GM13976 (cell line): Measurements from ENCODE around the gene MPZL1.
"Not testable (repeated sequence)": the region's sequence is repeated elsewhere in the genome, so short reads cannot be mapped to it uniquely, and the experiment has no call there.

ENCODE experiments used
- DNase-seq: peaks from one replicate; pipeline ENCODE4 v3.0.0; 2012; ENCODE audit warnings: low spot score
- in situ Hi-C: fragments of 300-500 bp; cut with MboI; formaldehyde crosslinking; loops from one replicate; pipeline ENCODE4 v1.12.0; 2022; ENCODE audit warnings: low sequenced_read_pairs, mixed read lengths, inconsistent platforms; ENCODE audit not compliant: unreplicated experiment
- TF ChIP-seq, protein P1 (sequence below): IDR thresholded peaks from 2 replicates; pipeline ENCODE4 v1.5.1; 2012; ENCODE audit warnings: borderline replicate concordance, mild to moderate bottlenecking; ENCODE audit not compliant: insufficient read depth; ENCODE audit errors: extremely low read depth, missing control alignments, control extremely low read depth

Gene MPZL1

DNA sequence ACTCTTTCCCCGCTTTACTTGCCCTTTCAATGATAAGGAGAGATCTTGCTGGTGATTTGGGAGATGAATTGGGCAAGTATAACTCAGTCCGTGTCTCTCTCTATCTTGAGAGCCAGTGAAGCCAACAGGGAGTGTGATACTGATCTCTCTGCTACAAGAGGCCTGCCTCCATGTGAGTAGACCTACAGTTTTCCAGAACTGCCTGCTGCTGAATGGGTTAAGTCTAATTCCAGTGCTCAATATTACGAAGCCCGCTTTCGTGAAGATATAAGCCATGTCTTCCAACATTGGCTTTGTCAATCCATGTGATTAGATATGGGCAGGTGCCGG is 99.5 kb downstream of the MPZL1 start:
- TF ChIP-seq, protein P1, sequence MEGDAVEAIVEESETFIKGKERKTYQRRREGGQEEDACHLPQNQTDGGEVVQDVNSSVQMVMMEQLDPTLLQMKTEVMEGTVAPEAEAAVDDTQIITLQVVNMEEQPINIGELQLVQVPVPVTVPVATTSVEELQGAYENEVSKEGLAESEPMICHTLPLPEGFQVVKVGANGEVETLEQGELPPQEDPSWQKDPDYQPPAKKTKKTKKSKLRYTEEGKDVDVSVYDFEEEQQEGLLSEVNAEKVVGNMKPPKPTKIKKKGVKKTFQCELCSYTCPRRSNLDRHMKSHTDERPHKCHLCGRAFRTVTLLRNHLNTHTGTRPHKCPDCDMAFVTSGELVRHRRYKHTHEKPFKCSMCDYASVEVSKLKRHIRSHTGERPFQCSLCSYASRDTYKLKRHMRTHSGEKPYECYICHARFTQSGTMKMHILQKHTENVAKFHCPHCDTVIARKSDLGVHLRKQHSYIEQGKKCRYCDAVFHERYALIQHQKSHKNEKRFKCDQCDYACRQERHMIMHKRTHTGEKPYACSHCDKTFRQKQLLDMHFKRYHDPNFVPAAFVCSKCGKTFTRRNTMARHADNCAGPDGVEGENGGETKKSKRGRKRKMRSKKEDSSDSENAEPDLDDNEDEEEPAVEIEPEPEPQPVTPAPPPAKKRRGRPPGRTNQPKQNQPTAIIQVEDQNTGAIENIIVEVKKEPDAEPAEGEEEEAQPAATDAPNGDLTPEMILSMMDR: no peak
- DNase-seq: no peak
- in situ Hi-C loops: no loop called here

DNA sequence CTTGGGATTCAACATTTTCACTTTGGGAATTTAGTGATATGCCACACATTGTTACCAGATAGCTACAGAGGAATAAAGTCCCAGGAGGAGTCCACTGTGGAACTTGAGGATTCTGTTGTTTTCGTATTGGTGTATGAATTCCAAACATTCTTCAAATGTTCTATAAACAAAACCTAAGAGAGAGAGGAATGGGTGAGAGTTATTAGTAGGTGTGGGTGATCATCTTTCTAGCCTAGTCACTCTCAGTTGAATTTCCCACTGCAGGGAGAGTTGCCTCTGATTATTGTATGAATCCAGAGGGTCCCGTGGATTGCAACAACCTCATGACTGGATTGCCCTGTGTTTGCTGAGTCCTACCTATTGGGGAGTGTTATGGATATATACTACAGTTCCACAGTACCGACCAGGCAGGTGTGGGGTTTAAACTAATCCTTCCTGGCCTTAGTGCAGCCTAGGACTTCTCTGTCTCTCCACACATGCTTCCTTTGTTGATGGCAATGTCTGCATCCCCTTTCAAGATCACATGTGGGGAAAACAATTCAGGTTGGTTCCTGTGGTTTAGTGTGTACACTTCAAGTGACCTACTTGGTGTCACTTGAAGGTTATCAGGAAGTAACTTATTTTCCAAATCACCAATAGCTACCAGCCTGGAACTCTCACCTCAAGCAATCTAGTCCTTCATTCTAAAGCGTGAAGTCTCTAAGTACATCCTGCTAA is 100.3 kb downstream of the MPZL1 start:
- TF ChIP-seq, protein P1: no peak
- in situ Hi-C loops: no loop called here
- no peak for DNase-seq

DNA sequence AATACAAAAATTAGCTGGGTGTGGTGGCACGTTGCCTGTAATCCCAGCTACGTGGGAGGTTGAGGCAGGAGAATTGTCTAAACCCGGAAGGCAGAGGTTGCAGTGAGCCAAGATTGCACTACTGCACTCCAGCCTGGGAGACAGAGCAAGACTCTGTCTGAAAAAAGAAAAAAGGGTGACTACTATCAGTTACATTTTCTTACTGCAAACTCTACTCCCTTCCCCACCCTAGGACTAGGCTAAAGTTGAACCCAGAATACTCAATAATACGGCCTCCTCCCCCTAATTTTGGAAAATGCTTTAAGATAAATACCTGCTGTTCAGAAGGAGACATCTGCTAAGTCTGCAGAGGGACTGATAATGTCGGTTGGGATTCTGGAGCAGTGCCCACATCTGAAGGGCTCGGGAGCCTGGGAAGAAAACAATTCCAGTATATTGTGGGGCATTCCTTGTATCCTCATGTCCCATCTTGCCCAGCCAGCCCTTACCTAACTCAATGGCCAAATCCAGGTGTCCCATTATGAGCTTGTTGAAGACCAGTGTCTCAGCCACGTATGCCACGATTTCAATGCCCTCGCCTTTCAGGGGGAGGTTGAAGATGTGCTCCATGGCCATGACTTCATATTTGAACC is 102.5 kb downstream of the MPZL1 start:
- in situ Hi-C loops: no loop called here
- TF ChIP-seq, protein P1: no peak
- no peak for DNase-seq

DNA sequence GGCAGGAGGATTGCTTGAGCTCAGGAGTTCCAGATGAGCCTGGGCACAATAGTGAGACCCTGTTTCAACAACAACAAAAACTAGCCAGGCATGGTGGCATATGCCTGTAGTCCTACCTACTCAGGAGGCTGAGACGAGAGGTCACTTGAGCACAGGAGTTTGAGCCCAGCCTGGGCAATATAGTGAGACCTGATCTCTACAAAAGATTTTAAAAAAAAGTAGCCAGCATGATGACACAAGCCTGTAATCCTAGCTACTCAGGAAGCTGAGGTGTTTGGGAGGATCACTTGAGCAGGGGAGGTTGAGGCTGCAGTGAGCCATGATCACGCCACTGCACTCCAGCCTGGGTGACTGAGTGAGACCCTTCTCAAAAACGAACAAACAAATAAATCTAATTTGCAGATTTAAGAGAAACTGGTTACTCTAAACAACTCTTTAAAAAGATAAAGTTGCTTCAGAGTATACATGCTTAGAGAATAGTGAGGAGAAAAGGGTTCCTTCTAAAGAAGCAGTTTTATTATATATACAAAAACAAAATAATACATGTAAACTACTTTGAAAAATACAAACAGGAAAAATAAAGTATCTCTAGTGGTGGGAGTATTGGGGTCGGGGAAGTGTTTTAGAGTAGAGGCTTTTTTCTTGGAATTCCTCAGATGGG is 103.8 kb downstream of the MPZL1 start:
- TF ChIP-seq, protein P1: no peak
- in situ Hi-C loops: no loop called here
- DNase-seq: no peak

DNA sequence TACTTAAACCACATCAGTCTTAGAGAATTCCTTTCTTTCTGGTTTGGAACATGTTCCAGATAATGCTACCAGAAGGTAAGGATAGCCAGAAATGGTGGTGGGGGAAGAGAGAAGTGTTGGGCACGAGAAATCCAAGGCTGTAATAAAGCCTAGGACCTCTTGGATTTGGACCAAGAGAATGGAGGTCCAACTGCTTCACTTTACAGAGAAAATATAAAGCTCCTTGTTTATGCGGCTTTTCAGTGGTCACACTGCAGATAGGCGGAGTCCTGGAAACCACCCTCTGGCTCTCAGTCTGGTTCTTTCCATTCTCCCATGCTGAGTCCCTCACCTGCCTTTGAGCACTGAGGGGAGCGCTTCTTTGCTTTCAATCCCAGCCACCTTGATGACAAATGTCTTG is 104.3 kb downstream of the MPZL1 start:
- TF ChIP-seq, protein P1: no peak
- in situ Hi-C loops: no loop called here
- no peak for DNase-seq

DNA sequence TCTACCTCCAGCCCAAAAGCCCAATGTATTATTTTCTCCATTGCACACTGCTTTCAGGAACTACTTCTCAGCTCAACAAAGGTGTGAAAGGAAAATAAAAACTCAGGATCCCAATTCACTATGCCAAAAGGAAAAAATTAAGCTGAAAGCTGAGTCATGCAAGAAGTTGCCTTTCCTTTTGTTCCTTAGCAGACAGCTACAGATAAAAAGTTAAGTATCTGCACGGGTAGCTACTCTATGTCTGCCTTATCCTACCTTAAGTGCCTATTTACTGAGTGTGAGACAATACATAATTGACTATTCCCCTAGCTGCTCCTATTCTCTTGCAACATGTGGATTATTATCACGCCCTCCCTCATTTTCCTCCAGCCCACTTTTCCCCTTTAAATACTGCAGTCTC is 108.1 kb downstream of the MPZL1 start:
- DNase-seq: no peak
- in situ Hi-C loops: no loop called here
- TF ChIP-seq, protein P1: no peak

DNA sequence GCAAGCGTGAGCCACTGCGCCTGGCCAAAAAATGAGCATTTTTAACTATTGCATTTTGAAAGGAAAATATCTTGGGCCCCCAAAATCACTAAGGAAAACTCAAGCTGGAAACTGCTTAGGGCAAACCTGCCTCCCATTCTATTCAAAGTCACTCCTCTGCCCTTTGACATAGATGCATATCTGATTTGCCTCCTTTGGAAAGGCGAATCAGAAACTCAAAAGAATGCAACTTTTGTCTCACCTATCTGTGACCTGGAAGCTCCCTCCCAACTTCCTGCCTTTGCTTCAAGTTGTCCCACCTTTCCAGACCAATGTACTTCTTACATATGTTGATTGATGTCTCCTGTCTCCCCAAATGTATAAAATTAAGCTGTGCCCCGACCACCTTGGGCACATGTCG is 108.9 kb downstream of the MPZL1 start:
- in situ Hi-C loops, DNase-seq: not testable (repeated sequence)
